Right lobe of liver (tissue), 6 donors: Measurements from ENCODE around the gene LY6G6C. TPM values are rescaled to one million over a fixed set of nuclear protein-coding genes. Genes with fewer than 3 reads are reported as not detected.

ENCODE experiments used
- ATAC-seq, 4 donors: fragments of 200-7000 bp; cut with Tn5 transposase; one replicate each; pipeline ENCODE4 v1.9.1; 2020; ENCODE audit warnings: mild to moderate bottlenecking in 4 of 4, moderate library complexity in 4 of 4
- DNase-seq, 3 donors: peaks; one replicate each; pipeline ENCODE4 v3.0.0-alpha.2; 2020
- H3K27ac ChIP-seq, 3 donors: fragments of 200-600 bp; one replicate each; pipeline ENCODE4 v1.8.0; 2022
- H3K27me3 ChIP-seq, 2 donors: fragments of 200-600 bp; one replicate each; pipeline ENCODE4 v1.8.0; 2022
- H3K36me3 ChIP-seq, 4 donors: fragments of 200-600 bp; sonication (generic) in 1 of 4; one replicate each; pipeline versions ENCODE4 v1.5.1 to v1.8.0; 2017 to 2022; ENCODE audit warnings: control low read depth in 1 of 4
- H3K4me1 ChIP-seq, 4 donors: fragments of 200-600 bp; sonication (generic) in 1 of 4; one replicate each; pipeline versions ENCODE4 v1.5.1 to v1.8.0; 2017 to 2022; ENCODE audit warnings: control low read depth in 1 of 4
- H3K4me3 ChIP-seq, 3 donors: fragments of 200-600 bp; one replicate each; pipeline ENCODE4 v1.8.0; 2022
- H3K9me3 ChIP-seq, 4 donors: fragments of 200-600 bp; sonication (generic) in 1 of 4; one replicate each; pipeline versions ENCODE4 v1.5.1 to v1.8.0; 2017 to 2022; ENCODE audit warnings: control low read depth in 1 of 4
- POLR2A ChIP-seq: fragments of 450-650 bp; IDR thresholded peaks from one replicate; pipeline ENCODE4 v1.6.1; 2017; ENCODE audit warnings: antibody characterized with exemption, mild to moderate bottlenecking
- WGBS: methylation state at CpG from one replicate; pipeline ENCODE4 v1.1.6; 2018; ENCODE audit warnings: low coverage, low lambda C conversion rate; ENCODE audit not compliant: insufficient coverage; ENCODE audit errors: missing lambda C conversion rate; 5-methylcytosine and 5-hydroxymethylcytosine counted together
- intact Hi-C, 2 donors: fragments of 100-400 bp; cut with DNase I; formaldehyde crosslinking; loops; one replicate each; pipeline versions ENCODE4 v1.11.2 to v1.14.1; 2022
- total RNA-seq, 6 experiments: library from RNA; depleted of rRNA in 2 of 6; stranded (reverse); fragments of >200 nt in 2 of 6; fragmentation: NEBNext Ultra II Directional in 3 of 6; extraction: Animal tissue kit (Norgen Biotek cat#: 25700) in 3 of 6; gene quantifications; one replicate each; pipeline versions ENCODE4 v1.1.0 to v1.2.4, GENCODE V29; 2016 to 2023
- TF ChIP-seq, protein P1 (sequence below), 4 donors: fragments of 200-600 bp in 3 of 4; fragments of 450-650 bp in 1 of 4; IDR thresholded peaks; one replicate each; pipeline versions ENCODE4 v1.5.1 to v1.8.0; 2016 to 2022; ENCODE audit warnings: antibody characterized with exemption in 4 of 4, mild to moderate bottlenecking in 2 of 4
- donor health status: DM: no; HTN: yes; CAD: no.
- donor health status: DM: no; HTN: no; CAD: no.
- donor health status: DM: no; HTN: no; CAD: no.
- donor health status: DM: no; HTN: yes; CAD: no.
- donor health status: DM: no; HTN: yes; CAD: no.

The LY6G6C gene
- total RNA-seq, 6 experiments from 2014 or later = not detected

- no peak overlapping the region for H3K27ac ChIP-seq
- H3K9me3 ChIP-seq = no peaks in the 10 kb centered on the region
- H3K36me3 ChIP-seq = no peaks in the 10 kb centered on the region
- no peaks in the 10 kb centered on the region for H3K4me1 ChIP-seq
- ATAC-seq (peak in 2 of 4 donors; percentile 19 to 40), DNase-seq (no peak)
- H3K4me3 ChIP-seq = no peak overlapping the region
- TF ChIP-seq, protein P1, sequence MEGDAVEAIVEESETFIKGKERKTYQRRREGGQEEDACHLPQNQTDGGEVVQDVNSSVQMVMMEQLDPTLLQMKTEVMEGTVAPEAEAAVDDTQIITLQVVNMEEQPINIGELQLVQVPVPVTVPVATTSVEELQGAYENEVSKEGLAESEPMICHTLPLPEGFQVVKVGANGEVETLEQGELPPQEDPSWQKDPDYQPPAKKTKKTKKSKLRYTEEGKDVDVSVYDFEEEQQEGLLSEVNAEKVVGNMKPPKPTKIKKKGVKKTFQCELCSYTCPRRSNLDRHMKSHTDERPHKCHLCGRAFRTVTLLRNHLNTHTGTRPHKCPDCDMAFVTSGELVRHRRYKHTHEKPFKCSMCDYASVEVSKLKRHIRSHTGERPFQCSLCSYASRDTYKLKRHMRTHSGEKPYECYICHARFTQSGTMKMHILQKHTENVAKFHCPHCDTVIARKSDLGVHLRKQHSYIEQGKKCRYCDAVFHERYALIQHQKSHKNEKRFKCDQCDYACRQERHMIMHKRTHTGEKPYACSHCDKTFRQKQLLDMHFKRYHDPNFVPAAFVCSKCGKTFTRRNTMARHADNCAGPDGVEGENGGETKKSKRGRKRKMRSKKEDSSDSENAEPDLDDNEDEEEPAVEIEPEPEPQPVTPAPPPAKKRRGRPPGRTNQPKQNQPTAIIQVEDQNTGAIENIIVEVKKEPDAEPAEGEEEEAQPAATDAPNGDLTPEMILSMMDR (IDR thresholded peaks at IDR 0.05) = no peak
- no peak for TF ChIP-seq POLR2A
- intact Hi-C loops = loop anchor here (10.0 kb wide), 2 partner anchors 49 to 79 kb away; partner anchors contain the start of genes LY6G5C (in 2 of the 2) and LY6G6D (in 1 of the 2)
- H3K27me3 ChIP-seq = no peaks in the 10 kb centered on the region
- 50% methylated on average over 1 of the region's 1 CpG for WGBS
Observed at GRCh38 chr6:31763619-31763940, 42.0 kb upstream of the LY6G6C start.

DNA sequence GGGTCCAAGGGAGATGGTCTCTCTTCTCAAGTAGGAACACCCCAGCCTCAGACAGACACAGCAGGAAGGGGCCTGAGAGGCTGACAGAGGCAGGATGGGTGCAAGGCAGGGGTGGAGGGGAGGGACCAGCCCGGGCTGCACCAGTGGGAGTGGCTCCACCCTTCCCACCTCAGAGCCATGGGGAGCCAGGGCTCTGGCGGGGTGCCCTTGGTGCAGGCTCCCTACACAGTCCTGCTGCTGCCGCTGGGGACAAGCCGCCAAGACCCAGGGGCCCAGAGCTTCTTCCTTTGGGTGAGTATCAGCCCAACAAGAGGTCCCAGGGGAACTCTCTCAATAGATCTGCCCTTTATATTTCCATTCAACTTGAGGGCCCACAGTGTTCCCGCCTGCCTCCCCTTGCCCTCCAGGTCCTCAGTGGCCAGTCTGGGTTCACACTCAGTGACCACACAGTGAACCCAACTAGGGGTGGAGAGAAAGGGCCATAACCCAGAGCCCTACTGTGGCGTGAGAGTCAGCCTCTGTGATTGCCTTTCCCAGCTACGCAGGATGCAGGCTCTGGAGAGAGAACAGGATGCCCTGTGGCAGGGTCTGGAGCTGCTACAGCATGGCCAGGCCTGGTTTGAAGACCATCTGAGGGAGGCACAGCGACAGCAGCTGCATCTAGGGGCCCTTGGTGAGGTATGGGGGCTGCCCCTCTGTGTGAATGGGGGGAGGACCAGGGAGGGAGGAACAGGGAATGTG lies 41.5 kb upstream of the LY6G6C start:
- Histone ChIP-seq H3K27ac (no peak overlapping the region), H3K4me3 (no peak overlapping the region), H3K9me3 (no peaks in the 10 kb centered on the region), H3K27me3 (no peaks in the 10 kb centered on the region), H3K36me3 (no peaks in the 10 kb centered on the region), H3K4me1 (no peaks in the 10 kb centered on the region)
- DNase-seq = no peak
- no peak for TF ChIP-seq POLR2A
- TF ChIP-seq, protein P1 (IDR thresholded peaks at IDR 0.05) = no peak
- intact Hi-C loops = loop anchor here (10.0 kb wide), 2 partner anchors 48 to 78 kb away; partner anchors contain the start of genes LY6G5C (in 2 of the 2) and LY6G6D (in 1 of the 2)
- 50% methylated on average over 1 of the region's 8 CpGs for WGBS
- peak in 1 of 4 donors; percentile 19 for ATAC-seq

- 86% methylated on average over 4 of the region's 4 CpGs for WGBS
- intact Hi-C loops = loop anchor here (10.0 kb wide), 2 partner anchors 48 to 78 kb away; partner anchors contain the start of genes LY6G5C (in 2 of the 2) and LY6G6D (in 1 of the 2)
Observed at GRCh38 chr6:31762356-31762755, 40.8 kb upstream of the LY6G6C start, which contains the start of gene SAPCD1. Gene SAPCD1 (plus strand): TSS chr6:31762656. CDS start chr6:31763055, 399 bp downstream.

DNA sequence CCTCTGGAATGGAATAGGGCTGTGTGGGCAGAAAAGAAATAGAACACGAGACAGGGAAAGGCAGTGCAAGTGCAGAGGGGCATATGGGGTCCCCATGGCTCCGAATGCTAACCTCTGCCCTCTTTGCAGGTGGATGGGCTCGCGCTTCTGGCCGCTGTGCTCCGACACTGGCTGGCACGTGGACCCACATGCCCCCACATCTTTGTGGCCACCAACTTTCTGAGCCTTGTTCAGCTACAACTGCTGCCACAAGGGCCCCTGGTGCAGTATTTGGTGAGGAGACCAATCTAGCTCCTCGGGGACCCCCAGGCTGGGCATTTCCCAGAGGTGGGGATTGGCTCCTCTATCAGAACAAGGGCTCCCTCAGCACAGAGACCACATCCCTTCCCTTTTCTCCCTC lies 39.8 kb upstream of the LY6G6C start:
- Histone ChIP-seq H3K27ac (no peak overlapping the region), H3K9me3 (no peaks in the 10 kb centered on the region), H3K27me3 (no peaks in the 10 kb centered on the region), H3K4me1 (no peaks in the 10 kb centered on the region), H3K4me3 (no peak overlapping the region), H3K36me3 (no peaks in the 10 kb centered on the region)
- DNase-seq (peak in 1 of 3 donors; percentile 27), ATAC-seq (no peak)
- TF ChIP-seq POLR2A = no peak
- TF ChIP-seq, protein P1 (IDR thresholded peaks at IDR 0.05) = no peak
- intact Hi-C loops = loop anchor here (10.0 kb wide), 2 partner anchors 47 to 77 kb away; partner anchors contain the start of genes LY6G5C (in 2 of the 2) and LY6G6D (in 1 of the 2)
- WGBS = 100% methylated on average over 1 of the region's 8 CpGs

More at GRCh38 chr6:31762356-31762755, 40.8 kb upstream of the LY6G6C start, which contains the start of gene SAPCD1:
- no peaks in the 10 kb centered on the region for H3K4me1 ChIP-seq
- ATAC-seq = no peak
- no peak for DNase-seq
- no peak within 1 kb of the TSS for H3K27ac ChIP-seq
- H3K36me3 ChIP-seq = no peaks in the 10 kb centered on the region
- H3K9me3 ChIP-seq = no peaks in the 10 kb centered on the region
- no peak for TF ChIP-seq POLR2A
- TF ChIP-seq, protein P1 (IDR thresholded peaks at IDR 0.05) = no peak
- no peak within 1 kb of the TSS for H3K4me3 ChIP-seq
- H3K27me3 ChIP-seq = no peaks in the 10 kb centered on the region
